ENCODE measurements around the gene ZNF185.

The ZNF185 gene

DNA sequence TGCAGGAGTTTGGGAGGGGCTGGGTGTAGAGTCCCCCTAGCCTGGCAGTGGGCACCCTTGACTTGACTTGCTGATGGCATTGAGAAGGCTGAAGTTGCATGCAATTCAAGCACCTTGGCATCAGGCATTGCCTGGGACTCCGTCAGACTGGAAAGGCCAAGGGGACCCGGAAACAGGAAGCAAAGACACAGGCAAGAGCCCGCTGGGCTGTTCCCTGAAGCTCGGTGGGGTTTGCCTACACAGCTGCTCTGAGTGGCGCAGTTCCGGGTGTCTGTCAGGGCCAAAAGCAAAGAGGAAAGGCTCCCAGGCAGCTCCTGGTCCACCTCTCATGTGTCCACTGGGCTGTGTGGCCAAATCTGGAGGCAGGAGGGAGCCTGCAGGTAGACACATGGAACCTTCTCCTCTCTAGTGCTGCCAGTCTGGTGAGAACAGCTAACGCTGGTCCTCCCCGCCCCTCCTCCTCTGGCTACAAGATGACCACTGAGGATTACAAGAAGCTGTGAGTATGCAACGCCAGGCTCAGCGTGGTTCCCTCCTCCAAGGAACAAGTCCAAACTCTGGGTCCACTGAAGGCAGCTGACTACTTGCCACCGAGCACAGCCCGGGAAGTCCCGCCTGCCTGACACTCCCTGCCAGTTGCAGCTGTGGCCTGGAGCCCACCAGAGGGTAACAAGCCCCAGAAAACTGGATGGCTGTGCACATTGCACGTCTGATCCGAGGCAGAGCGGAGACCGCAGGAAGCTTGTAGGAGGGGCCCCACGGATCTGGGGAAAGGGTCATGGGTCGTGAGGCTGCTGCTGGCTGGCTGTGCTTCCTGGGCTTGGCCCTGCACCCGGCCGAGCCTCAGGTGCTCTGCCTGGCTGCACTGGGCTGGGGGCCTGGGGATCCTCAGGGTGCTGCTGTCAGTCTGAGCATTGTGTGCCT, 20.1 kb downstream of the ZNF185 start:
- no peak for DNase-seq (ENCODE audit: low read depth)

GRCh38 chrX:152918707-152919106, 20.8 kb downstream of the ZNF185 start:
- DNase-seq (ENCODE audit: low read depth): no peak

DNA sequence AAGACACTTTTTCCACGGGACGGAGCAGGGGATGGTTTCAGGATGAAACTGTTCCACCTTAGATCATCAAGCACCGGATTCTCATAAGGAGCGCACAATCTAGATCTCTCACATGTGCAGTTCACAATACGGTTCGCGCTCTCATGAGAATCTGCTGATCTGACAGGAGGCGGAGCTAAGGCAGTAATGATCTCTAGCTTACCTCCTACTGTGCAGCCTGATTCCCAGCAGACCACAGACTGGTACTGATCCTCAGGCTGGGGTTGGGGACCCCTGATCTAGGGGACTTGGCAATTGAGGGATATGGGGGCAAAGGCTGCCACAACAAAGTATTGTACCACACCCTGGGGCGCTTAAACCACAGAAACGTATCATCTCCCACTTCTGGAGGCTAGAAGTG, 25.7 kb downstream of the ZNF185 start:
- no peak for DNase-seq (ENCODE audit: low read depth)

DNA sequence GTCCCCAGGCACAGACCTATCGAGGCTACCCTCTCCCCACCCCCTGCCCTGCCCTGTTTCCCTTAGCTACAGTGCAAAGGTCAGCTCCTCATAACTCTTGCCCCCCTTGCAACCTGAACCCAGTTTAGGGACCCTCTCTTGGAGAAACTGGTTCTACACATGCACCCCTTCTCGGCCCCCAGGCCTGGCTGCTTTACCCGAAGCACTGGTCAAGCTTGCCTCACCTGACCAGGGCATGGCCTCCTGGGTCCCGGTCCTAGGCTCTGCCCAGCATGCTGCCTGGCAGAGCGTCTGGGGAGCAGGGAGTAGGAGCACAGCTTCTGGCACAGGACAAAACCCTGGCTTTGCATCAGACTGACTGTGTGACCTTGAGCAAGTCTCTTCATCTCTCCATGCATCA, 28.0 kb downstream of the ZNF185 start:
- DNase-seq (ENCODE audit: low read depth): no peak

GRCh38 chrX:152926279-152926678, 28.4 kb downstream of the ZNF185 start:
- peak; percentile 54 for DNase-seq (ENCODE audit: low read depth)

DNA sequence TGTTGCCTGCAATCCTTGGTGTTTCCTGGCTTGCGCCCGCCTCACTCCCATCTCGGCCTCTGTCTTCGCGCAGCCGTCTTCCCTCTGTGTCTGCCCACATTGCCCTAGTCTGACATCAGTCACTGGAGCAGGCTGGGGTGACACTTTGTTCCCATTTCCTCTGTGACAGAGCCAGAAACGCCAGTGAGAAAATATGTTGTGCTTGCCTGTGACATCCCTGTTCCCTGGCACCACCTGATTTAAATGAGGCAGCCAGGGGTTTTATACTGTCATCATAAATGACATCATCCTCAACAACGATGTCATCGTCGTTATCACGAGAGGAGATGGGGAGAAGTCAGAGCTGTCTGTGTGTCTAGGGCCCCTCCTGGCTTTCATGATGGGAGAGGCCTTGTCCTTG, 29.1 kb downstream of the ZNF185 start:
- DNase-seq (ENCODE audit: low read depth): no peak

DNA sequence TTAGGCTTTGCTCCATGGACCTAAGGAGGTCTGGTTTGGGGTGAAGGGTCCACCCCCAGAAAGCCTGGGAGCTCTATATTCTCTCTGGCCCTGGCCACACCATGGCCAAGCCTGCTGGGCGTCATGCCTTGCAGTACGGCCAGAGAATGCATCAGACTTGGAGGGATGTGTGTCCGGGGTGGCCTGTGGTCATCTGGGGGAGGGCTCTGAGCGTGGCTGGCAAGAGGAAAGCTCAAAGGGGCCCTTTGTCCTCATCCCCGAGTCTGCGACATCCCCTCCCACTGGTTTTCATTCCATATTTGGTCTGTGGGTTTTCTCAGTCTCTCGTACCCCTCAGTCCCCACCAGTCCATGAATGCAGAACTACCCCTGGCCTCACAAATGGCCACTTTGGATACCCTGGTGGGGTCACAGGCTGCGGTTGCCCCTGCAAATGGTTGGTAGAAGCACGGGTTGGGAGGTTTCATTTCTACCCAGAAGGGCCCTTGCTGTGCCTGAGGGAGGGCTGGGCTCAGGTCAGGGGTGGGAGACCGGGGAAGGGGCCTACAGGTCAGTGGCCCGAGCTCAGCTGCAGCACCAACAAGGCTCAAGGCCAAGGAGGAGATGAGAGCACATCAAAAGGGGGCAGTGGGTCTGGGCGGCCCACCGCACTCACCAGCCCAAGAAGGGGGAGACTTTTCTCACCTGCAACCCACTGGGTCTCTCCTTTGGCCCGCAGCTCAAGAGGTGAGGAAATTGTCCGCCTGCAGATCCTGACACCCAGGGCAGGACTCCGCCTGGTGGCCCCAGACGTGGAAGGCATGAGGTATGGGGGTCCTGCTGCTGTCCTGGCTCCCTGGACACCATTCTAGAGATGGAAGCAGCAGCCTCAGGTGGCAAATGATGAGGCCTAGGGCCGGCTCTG, 30.2 kb downstream of the ZNF185 start:
- no peak for DNase-seq (ENCODE audit: low read depth)

DNA sequence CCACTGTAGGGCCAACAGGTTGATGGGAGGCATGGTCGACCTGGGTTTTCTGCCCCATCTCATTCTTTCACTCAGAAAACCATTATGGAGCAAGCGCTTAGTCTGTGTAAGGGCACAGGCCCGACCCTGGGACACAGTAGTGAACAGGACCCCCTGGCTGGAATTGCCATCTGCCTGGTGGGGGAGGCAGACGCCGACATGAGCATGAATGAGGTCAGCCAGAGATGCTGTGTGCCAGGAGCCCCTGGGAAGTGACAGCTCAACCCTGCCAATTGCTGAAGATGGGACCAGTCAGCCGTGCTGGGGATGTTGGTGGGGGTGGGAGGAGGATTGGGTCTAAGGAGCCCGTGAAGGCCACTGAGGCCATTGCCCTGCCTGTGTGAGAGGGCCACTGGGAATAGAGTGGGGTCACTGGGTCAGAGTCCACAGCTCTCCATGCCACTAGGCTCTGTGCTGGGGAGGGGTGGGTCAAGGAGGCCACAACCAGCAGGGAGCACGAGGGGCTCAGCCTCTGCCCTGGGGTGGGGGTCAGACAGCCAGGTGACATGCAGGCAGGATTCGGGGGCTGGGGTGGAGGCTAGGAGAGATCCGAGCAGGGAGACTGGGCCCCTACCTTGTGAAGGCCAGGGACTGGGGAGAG, 31.0 kb downstream of the ZNF185 start:
- no peak for DNase-seq (ENCODE audit: low read depth)

GRCh38 chrX:152929898-152930297, 32.0 kb downstream of the ZNF185 start:
- no peak for DNase-seq (ENCODE audit: low read depth)

- no peak for DNase-seq (ENCODE audit: low read depth)
Measured at GRCh38 chrX:152930516-152930915, 32.6 kb downstream of the ZNF185 start.

- DNase-seq (ENCODE audit: low read depth): no peak
Measured at GRCh38 chrX:152932144-152932543, 34.3 kb downstream of the ZNF185 start.

DNA sequence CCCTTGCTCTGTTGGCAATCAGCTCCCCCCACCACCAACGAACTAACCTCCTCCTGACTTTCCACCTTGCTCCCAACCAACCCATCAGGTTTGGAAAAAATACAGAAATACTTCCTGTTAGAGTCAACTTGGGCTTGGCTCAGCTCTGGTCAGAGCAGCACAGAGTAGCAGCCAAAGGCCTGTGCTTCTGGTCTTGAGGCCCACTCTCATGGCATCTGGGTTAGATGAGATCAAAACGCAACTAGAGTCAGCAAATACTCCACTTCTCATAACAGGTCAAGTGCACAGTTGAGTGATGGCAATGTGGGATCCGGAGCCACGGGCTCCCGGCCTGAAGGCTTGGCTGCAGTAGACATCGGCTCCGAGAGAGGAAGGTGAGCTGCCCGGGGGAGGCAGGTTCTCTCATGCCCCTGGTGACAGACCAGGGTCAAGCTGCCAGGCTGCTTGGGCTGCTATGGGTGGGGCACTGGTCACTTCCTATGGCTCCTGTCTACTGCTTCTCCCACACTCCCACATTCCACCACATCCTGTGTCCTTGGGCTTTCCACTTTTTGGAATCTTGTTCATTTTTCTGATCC, 34.8 kb downstream of the ZNF185 start:
- no peak for DNase-seq (ENCODE audit: low read depth)

GRCh38 chrX:152936306-152936705, 38.4 kb downstream of the ZNF185 start:
- DNase-seq (ENCODE audit: low read depth): no peak

DNA sequence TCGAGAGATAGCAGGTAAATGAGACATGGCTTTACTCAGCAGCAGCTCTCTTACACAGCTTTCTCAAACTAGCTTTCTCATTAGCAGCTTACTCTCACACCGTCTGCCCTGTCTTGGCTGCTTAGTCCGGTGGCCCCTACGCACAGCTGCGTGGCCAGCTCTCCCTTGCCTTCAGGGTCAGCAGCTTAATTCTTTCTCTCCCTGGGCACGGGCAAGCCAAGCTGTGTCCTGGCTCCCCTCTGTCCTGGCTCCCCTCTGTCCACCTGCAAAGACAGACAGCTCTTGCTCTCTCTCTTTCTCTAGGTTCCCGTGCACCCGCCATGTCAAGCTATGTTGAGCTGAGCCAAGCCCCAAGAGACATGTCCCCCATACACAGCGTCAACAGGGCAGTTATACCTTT, 39.4 kb downstream of the ZNF185 start:
- no peak for DNase-seq (ENCODE audit: low read depth)

GRCh38 chrX:152941328-152942076, 43.6 kb downstream of the ZNF185 start:
- peak; percentile 88 for DNase-seq (ENCODE audit: low read depth)

- no peak for DNase-seq (ENCODE audit: low read depth)
Measured at GRCh38 chrX:152942077-152942442, 44.2 kb downstream of the ZNF185 start.

GRCh38 chrX:152943826-152944225, 46.0 kb downstream of the ZNF185 start:
- DNase-seq (ENCODE audit: low read depth): no peak

DNA sequence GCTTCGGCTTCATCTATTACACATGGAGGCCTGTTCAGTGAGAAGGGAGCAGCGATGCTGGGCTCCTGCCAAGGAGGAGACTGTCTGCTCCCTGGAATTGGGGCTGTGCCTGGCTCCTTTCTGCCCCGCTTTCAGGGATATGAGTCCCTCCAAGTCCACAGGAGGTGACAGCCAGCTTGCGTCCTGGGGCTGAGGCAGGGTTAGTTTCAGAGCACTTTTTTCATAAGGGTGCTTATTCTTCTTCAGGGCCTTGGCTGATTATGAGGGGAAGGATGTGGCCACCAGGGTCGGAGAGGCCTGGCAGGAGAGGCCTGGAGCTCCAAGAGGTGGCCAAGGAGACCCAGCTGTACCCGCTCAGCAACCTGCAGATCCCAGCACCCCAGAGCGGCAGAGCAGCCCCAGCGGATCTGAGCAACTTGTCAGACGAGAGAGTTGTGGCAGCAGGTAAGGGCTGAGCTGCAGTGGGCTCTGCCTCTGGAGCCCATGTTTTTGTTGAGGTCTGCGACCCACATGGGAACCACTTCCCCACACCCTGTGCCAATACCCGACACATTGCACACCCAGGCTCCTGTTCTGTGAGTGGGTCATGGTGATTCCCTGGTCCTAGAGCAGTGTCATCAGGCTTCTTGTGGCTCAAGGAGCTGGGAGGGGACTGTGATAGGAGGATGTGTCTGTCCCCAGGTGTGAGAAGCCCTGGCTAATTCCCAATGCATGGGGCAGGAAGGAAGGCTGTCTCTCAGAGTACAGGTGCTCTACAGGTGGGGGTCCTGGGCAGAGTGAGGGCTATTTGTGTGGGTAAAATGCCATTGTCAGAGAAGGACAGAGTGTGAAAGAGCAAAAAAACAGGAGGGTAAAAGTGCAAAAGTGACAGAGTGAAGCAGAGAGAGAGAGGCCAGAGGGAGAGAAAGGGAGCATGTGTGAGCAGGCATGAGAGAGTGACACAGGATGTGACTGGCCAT, 47.4 kb downstream of the ZNF185 start:
- no peak for DNase-seq (ENCODE audit: low read depth)

DNA sequence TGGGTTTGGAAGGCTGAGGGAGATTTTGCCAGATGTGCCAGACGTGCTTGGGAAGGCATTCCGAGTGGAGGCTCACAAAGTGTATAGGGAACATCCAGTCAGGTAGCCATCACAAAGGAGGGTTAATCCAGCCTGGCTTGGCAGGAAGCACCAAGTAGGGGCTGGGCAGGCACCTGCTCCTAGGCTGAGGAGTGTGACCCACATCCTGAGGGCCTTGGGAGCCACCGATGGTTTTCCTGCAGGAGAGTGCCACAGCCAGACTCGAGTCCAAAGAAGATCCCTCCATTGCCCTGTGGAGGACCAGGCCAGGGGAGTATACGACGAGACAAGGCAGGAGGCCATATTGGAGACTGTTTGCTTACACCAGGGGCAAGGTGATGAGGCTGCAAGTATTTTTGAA, 48.8 kb downstream of the ZNF185 start:
- no peak for DNase-seq (ENCODE audit: low read depth)

All from iris pigment epithelial cell (primary cell).